CD4-positive, alpha-beta T cell treated with Interferon gamma for 1 hour (primary cell): ENCODE data around the gene MYO15B.

Source experiments
- DNase-seq: peaks from one replicate; pipeline ENCODE4 v3.0.0-alpha.2; 2020

The MYO15B gene

GRCh38 chr17:75641343-75641742, 53.7 kb downstream of the MYO15B start:
- no peak for DNase-seq

GRCh38 chr17:75642182-75642783, 54.7 kb downstream of the MYO15B start:
- DNase-seq: no peak

- no peak for DNase-seq
Observed at GRCh38 chr17:75642784-75643642, 55.4 kb downstream of the MYO15B start.

GRCh38 chr17:75643643-75644017, 56.0 kb downstream of the MYO15B start:
- no peak for DNase-seq

GRCh38 chr17:75645501-75645888, 57.9 kb downstream of the MYO15B start:
- no peak for DNase-seq

- peak; percentile 23 for DNase-seq
Observed at GRCh38 chr17:75645889-75646637, 58.5 kb downstream of the MYO15B start.

- no peak for DNase-seq
Observed at GRCh38 chr17:75646638-75646992, 59.0 kb downstream of the MYO15B start.

- no peak for DNase-seq
Observed at GRCh38 chr17:75647061-75647460, 59.5 kb downstream of the MYO15B start.

GRCh38 chr17:75647921-75648320, 60.3 kb downstream of the MYO15B start:
- no peak for DNase-seq

- DNase-seq: no peak
Observed at GRCh38 chr17:75649687-75650086, 62.1 kb downstream of the MYO15B start.

GRCh38 chr17:75650874-75651273, 63.3 kb downstream of the MYO15B start:
- DNase-seq: no peak

GRCh38 chr17:75652341-75652740, 64.7 kb downstream of the MYO15B start:
- no peak for DNase-seq

- peak; percentile 30 for DNase-seq
Observed at GRCh38 chr17:75652934-75653549, 65.4 kb downstream of the MYO15B start.

- no peak for DNase-seq
Observed at GRCh38 chr17:75654176-75654575, 66.6 kb downstream of the MYO15B start.

- DNase-seq: no peak
Observed at GRCh38 chr17:75658237-75658636, 70.6 kb downstream of the MYO15B start.

- no peak for DNase-seq
Observed at GRCh38 chr17:75661531-75661930, 73.9 kb downstream of the MYO15B start.

- DNase-seq: no peak
Observed at GRCh38 chr17:75662511-75662910, 74.9 kb downstream of the MYO15B start.

- peak; percentile 42 for DNase-seq
Observed at GRCh38 chr17:75664099-75664549, 76.5 kb downstream of the MYO15B start.

- no peak for DNase-seq
Observed at GRCh38 chr17:75665981-75666380, 78.4 kb downstream of the MYO15B start.

GRCh38 chr17:75666959-75667790, 79.6 kb downstream of the MYO15B start, which contains the start of the genes RECQL5 and SAP30BP:
TSS of gene RECQL5 (minus strand) at chr17:75667154. CDS start at chr17:75666557, 597 bp downstream.
TSS of gene SAP30BP (plus strand) at chr17:75667338. CDS start at chr17:75667373, 35 bp downstream.
- DNase-seq: peak; percentile 96

- DNase-seq: no peak
Observed at GRCh38 chr17:75667825-75668224, 80.2 kb downstream of the MYO15B start.

- DNase-seq: no peak
Observed at GRCh38 chr17:75668489-75668888, 80.9 kb downstream of the MYO15B start.
